Measurements from ENCODE around the gene MYOF. TPM values are rescaled to one million over a fixed set of nuclear protein-coding genes. Genes with fewer than 3 reads are reported as not detected.

The MYOF gene, protein sequence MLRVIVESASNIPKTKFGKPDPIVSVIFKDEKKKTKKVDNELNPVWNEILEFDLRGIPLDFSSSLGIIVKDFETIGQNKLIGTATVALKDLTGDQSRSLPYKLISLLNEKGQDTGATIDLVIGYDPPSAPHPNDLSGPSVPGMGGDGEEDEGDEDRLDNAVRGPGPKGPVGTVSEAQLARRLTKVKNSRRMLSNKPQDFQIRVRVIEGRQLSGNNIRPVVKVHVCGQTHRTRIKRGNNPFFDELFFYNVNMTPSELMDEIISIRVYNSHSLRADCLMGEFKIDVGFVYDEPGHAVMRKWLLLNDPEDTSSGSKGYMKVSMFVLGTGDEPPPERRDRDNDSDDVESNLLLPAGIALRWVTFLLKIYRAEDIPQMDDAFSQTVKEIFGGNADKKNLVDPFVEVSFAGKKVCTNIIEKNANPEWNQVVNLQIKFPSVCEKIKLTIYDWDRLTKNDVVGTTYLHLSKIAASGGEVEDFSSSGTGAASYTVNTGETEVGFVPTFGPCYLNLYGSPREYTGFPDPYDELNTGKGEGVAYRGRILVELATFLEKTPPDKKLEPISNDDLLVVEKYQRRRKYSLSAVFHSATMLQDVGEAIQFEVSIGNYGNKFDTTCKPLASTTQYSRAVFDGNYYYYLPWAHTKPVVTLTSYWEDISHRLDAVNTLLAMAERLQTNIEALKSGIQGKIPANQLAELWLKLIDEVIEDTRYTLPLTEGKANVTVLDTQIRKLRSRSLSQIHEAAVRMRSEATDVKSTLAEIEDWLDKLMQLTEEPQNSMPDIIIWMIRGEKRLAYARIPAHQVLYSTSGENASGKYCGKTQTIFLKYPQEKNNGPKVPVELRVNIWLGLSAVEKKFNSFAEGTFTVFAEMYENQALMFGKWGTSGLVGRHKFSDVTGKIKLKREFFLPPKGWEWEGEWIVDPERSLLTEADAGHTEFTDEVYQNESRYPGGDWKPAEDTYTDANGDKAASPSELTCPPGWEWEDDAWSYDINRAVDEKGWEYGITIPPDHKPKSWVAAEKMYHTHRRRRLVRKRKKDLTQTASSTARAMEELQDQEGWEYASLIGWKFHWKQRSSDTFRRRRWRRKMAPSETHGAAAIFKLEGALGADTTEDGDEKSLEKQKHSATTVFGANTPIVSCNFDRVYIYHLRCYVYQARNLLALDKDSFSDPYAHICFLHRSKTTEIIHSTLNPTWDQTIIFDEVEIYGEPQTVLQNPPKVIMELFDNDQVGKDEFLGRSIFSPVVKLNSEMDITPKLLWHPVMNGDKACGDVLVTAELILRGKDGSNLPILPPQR (N-terminal part only)
- 13.4 and 13.7 TPM in 2 replicates for total RNA-seq

DNA sequence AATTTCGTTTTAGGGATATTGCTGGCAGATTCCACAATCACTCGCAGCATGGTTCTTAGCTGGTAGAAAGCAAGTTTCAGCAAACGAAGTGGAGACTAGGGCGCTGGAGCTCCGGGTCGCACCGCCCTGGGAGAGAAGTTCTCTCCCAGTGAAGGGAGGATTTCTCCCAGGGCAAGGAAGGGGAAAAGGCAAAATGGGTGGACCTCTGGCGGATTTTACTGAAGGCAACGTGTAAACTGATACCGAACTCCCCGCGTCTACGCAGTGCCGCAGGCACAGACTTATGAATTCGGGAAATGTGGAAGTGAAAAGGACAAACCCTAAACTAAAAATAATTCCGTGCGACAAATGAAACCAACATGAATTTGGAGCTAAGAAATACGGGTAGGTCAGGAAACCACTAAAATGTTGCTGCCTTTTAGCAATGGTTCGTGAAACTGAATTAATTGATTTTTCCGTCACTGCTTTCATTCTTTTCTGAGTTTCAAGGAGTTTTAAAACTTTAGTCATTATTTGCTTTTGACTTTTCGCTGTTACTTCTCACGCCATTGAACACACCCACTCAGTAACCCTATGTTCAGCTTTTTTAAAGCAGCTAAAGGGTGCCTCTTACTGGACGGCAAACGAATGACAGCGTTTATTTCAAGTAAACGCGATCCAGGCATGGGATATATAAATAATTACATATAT lies at the start of gene MYOF:
Gene MYOF, minus strand, starts transcription at position 190 of the 690 bp plus-strand sequence. Its CDS starts 140 bp downstream, at position 50.
- Mint-ChIP-seq H3K9me3 (no peaks in the 10 kb centered on the region), H3K4me1 (ENCODE audit: low read depth) (peaks cover 19% of the 10 kb centered on the region), H3K4me3 (peak within 1 kb of the TSS; percentile 96), H3K36me3 (ENCODE audit: low read depth) (no peaks in the 10 kb centered on the region), H3K27ac (peak within 1 kb of the TSS; percentile 93), H3K27me3 (ENCODE audit: insufficient read depth) (peaks cover 3% of the 10 kb centered on the region)
- intact Hi-C loops (cut with micrococcal nuclease), result loop anchor here (1.0 to 10.0 kb wide), 9 partner anchors 14 to 517 kb away; partner anchors contain the start of gene CEP55
- DNase-seq (ENCODE audit: low spot score), result peak; percentile 35

DNA sequence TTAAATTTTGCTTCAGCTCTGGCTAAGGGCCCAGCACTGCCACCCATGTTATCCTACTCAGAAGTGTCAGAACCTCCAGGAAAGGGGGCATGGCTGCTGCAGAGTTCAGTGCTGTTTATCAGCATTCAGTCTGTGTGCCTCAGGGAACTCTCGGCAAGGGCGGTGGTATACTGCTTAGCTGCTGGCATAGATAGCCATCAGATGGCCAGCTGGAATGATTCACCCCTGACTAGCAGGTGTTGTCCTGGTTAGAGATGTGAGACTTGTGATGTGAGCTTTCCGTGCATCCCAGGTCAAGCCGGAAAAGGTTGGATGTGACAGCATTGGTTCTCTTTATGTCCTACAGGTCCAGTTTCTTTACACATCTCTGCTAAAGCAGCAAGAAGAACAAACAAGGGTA lies 36.4 kb upstream of the MYOF start:
- Mint-ChIP-seq H3K27ac (no peak overlapping the region), H3K36me3 (ENCODE audit: low read depth) (peaks cover 57% of the 10 kb centered on the region), H3K9me3 (peaks cover 6% of the 10 kb centered on the region), H3K4me1 (ENCODE audit: low read depth) (no peaks in the 10 kb centered on the region), H3K4me3 (no peak overlapping the region), H3K27me3 (ENCODE audit: insufficient read depth) (no peaks in the 10 kb centered on the region)
- DNase-seq (ENCODE audit: low spot score), result no peak
- intact Hi-C loops (cut with micrococcal nuclease), result no loop called here

DNA sequence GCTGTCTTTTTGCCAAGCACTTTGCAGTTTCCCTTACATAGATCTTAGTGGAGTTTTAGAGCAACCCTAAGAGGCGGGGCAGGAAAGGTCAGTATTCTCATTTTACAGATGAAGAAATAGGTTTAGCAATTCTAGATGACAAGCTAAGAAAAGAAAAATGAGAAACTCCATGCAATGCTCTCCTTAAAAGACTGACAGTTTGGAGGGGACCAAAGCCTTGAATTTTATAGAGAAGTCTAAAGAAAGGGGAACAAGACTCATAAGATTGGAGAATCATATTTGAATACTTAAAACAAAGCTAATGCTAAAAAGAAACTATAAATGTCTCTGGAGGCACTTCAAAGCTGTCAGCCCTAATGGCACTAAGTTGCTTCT lies 33.9 kb upstream of the MYOF start:
- no peaks in the 10 kb centered on the region for H3K4me1 Mint-ChIP-seq (ENCODE audit: low read depth)
- no peaks in the 10 kb centered on the region for H3K9me3 Mint-ChIP-seq
- DNase-seq (ENCODE audit: low spot score), result no peak
- H3K4me3 Mint-ChIP-seq, result no peak overlapping the region
- no peak overlapping the region for H3K27ac Mint-ChIP-seq
- peaks cover 39% of the 10 kb centered on the region for H3K36me3 Mint-ChIP-seq (ENCODE audit: low read depth)
- no peaks in the 10 kb centered on the region for H3K27me3 Mint-ChIP-seq (ENCODE audit: insufficient read depth)
- intact Hi-C loops (cut with micrococcal nuclease), result no loop called here

DNA sequence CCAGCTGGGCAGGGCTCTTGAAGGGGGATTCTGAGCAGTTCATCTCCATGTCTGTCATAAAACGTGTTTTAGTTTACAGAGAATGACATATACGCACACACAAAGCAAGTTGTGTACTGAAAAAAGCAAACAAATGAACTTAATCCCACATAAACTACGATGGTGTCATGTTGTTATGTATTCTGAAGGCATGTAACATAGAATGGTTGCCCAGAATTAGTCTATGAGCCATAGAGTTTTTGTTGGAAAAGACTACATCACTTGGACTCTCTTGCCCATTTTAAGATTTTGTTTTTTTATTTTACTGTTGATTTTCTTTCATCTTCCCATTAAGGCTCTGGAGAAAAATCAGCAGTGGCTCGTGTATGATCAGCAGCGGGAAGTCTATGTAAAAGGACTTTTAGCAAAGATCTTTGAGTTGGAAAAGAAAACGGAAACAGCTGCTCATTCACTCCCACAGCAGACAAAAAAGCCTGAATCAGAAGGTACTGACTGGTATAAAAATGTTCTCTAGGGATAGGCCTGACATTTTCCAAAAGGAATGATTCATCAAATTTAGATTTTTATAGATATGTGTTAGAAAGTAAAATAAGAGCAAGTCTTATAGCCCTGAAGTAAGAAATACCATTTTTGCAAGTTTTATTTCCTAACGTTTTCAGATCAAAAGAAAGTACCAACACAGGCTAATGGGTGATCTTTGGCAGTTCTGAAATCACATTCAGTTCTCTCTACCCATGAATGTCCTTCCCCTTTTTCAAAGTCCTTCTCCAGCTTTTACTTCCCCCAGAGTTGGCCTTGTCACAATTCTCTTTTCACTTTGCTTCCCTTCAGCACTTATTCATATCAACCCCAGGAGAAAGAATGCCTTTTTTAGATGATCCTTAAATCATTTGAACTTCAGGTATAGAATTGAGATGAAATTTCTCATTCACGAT lies 33.2 kb upstream of the MYOF start:
- Mint-ChIP-seq H3K36me3 (ENCODE audit: low read depth) (peaks cover 40% of the 10 kb centered on the region), H3K4me1 (ENCODE audit: low read depth) (peaks cover 4% of the 10 kb centered on the region), H3K9me3 (no peaks in the 10 kb centered on the region), H3K27me3 (ENCODE audit: insufficient read depth) (no peaks in the 10 kb centered on the region), H3K27ac (no peak overlapping the region), H3K4me3 (no peak overlapping the region)
- DNase-seq (ENCODE audit: low spot score), result no peak
- intact Hi-C loops (cut with micrococcal nuclease), result no loop called here

DNA sequence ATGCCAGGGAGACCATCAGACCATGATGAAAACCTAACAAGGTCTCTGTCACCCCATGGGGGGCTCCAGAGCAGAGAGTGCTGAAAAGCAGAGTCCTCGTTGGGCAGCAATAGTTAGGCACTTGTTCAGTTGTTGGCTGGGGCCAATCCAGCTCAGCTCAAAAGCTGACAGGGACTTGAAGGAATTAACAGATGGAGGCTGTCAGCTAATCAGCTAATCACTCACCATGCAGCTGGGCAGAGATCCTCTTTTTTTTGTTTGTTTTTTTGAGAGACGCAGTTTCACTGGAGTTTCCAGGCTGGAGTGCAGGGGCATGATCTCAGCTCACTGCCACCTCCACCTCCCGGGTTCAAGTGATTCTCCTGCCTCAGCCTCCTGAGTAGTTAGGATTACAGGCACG lies 32.4 kb upstream of the MYOF start:
- Mint-ChIP-seq H3K4me1 (ENCODE audit: low read depth) (peaks cover 12% of the 10 kb centered on the region), H3K4me3 (no peak overlapping the region), H3K27ac (no peak overlapping the region), H3K36me3 (ENCODE audit: low read depth) (peaks cover 37% of the 10 kb centered on the region), H3K9me3 (no peaks in the 10 kb centered on the region), H3K27me3 (ENCODE audit: insufficient read depth) (no peaks in the 10 kb centered on the region)
- intact Hi-C loops (cut with micrococcal nuclease), result no loop called here
- DNase-seq (ENCODE audit: low spot score), result no peak

DNA sequence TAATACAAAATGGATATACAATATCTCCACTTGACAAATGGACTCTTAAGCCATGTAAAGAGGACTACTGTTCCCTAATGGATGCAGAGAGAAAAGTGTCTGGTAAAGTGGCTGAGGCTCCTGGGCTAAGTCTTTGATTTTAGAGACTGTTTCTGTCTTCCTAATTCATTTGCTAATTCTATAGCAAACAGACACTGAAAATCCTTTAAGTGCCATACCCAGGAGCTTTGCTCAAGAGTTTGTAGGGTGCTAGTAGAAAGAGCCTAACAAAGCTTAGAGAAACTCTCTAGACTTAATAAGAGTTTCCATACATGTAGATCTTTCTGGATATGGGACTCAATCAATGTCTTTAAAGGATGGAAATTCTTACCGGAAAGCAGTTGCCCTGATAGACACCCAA lies 31.0 kb upstream of the MYOF start:
- Mint-ChIP-seq H3K27ac (no peak overlapping the region), H3K9me3 (no peaks in the 10 kb centered on the region), H3K4me3 (no peak overlapping the region), H3K27me3 (ENCODE audit: insufficient read depth) (no peaks in the 10 kb centered on the region), H3K36me3 (ENCODE audit: low read depth) (peaks cover 37% of the 10 kb centered on the region), H3K4me1 (ENCODE audit: low read depth) (peaks cover 23% of the 10 kb centered on the region)
- DNase-seq (ENCODE audit: low spot score), result no peak
- intact Hi-C loops (cut with micrococcal nuclease), result no loop called here

DNA sequence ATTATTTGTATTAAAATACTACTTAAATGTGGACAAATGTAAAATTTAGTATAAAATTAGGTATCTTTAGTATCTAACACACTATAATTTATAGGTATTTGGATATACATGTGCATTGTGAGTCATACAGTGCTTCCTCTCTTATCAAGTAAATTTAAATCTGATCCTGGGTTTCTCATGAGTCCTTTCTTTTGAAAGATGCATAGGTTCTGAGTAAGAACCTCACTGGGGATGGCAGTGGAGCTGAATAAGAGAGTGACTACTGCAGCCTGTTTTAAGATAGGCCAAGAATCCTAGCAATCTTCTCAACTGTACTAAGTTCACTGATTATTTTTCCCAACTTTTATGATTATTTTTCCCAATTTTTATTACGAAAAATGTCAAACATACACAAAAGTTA lies 30.4 kb upstream of the MYOF start:
- no peak overlapping the region for H3K27ac Mint-ChIP-seq
- peaks cover 23% of the 10 kb centered on the region for H3K4me1 Mint-ChIP-seq (ENCODE audit: low read depth)
- H3K36me3 Mint-ChIP-seq (ENCODE audit: low read depth), result peaks cover 37% of the 10 kb centered on the region
- no peaks in the 10 kb centered on the region for H3K9me3 Mint-ChIP-seq
- no peaks in the 10 kb centered on the region for H3K27me3 Mint-ChIP-seq (ENCODE audit: insufficient read depth)
- H3K4me3 Mint-ChIP-seq, result no peak overlapping the region
- intact Hi-C loops (cut with micrococcal nuclease), result no loop called here
- no peak for DNase-seq (ENCODE audit: low spot score)

DNA sequence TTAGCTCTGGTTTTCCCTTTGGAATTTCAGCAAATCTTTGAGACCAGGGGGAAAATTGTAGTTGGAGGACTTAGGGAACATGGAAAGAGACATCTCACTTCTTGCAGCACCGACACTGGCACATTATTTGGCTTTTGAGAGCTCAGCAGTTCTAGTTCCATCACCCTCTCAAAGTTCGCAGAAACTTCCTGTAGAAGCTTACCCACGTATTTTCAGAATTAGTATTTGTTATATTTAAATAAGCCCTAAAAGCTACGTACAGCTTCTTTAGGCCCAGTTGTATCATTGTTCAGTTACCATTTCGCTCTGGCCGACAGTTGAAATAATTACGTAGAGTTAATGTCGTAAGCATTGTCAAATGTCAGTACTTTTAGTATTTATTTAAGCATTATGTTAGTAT lies 27.7 kb upstream of the MYOF start:
- Mint-ChIP-seq H3K27ac (no peak overlapping the region), H3K4me1 (ENCODE audit: low read depth) (peaks cover 29% of the 10 kb centered on the region), H3K4me3 (no peak overlapping the region), H3K27me3 (ENCODE audit: insufficient read depth) (no peaks in the 10 kb centered on the region), H3K36me3 (ENCODE audit: low read depth) (peaks cover 29% of the 10 kb centered on the region), H3K9me3 (no peaks in the 10 kb centered on the region)
- DNase-seq (ENCODE audit: low spot score), result no peak
- intact Hi-C loops (cut with micrococcal nuclease), result loop anchor here (10.0 kb wide), 1 partner anchor 435 kb away; the partner anchor contains the start of gene CYP26A1

DNA sequence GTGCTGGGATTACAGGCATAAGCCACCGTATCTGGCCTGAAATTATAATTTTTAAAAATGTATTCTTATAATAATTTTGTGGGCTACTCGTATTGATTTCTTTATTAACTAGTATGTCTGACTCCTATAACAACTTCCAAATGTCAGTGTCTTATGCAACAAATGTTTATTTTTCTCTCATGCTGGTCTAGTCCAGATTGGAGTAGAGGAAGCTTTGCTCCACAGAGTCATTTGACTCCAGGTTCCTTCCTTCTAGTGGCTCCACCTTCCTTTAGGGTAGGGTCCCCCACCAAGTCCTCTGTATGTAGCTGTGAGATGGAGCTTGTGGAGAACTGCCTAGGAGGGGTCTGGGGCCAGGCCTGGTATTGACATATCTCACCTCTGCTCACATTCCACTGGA lies 22.9 kb upstream of the MYOF start:
- Mint-ChIP-seq H3K4me3 (no peak overlapping the region), H3K27ac (peak overlapping the region; percentile 72), H3K27me3 (ENCODE audit: insufficient read depth) (no peaks in the 10 kb centered on the region), H3K9me3 (no peaks in the 10 kb centered on the region), H3K4me1 (ENCODE audit: low read depth) (peaks cover 65% of the 10 kb centered on the region), H3K36me3 (ENCODE audit: low read depth) (peaks cover 41% of the 10 kb centered on the region)
- DNase-seq (ENCODE audit: low spot score), result no peak
- intact Hi-C loops (cut with micrococcal nuclease), result loop anchor here (10.0 kb wide), 1 partner anchor 430 kb away; the partner anchor contains the start of gene CYP26A1

DNA sequence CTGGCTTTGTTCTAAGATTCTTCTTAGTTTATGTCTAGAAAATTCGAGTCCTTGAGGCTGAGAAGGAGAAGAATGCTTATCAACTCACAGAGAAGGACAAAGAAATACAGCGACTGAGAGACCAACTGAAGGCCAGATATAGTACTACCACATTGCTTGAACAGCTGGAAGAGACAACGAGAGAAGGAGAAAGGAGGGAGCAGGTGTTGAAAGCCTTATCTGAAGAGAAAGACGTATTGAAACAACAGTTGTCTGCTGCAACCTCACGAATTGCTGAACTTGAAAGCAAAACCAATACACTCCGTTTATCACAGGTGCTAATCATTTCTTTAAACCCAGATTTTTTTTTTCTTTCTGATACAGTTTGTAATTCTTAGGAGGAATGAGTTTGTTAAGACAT lies 20.9 kb upstream of the MYOF start:
- Mint-ChIP-seq H3K27me3 (ENCODE audit: insufficient read depth) (no peaks in the 10 kb centered on the region), H3K4me1 (ENCODE audit: low read depth) (peaks cover 67% of the 10 kb centered on the region), H3K9me3 (no peaks in the 10 kb centered on the region), H3K4me3 (peak overlapping the region; percentile 76), H3K36me3 (ENCODE audit: low read depth) (peaks cover 40% of the 10 kb centered on the region), H3K27ac (peak overlapping the region; percentile 91)
- intact Hi-C loops (cut with micrococcal nuclease), result loop anchor here (10.0 kb wide), 1 partner anchor 428 kb away; the partner anchor contains the start of gene CYP26A1
- DNase-seq (ENCODE audit: low spot score), result no peak

DNA sequence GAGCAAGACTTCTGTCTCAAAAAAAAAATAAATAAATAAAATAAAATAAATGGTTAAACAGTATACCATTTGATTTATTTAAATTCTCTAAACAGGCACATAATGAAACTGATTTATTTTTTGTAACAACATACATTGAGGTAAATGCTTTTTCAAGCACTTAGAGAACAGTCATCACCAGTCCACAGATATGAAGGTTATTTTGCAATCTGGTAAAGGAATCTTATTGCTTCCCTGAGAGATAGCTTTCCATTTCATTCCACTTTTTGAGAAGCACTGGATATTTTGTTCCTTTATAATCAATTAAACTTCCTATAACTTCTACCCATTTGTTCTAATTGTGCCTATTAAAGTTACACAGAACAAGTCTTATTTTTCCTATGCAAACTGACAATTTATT lies 19.5 kb upstream of the MYOF start:
- H3K36me3 Mint-ChIP-seq (ENCODE audit: low read depth), result peaks cover 33% of the 10 kb centered on the region
- no peaks in the 10 kb centered on the region for H3K27me3 Mint-ChIP-seq (ENCODE audit: insufficient read depth)
- peaks cover 81% of the 10 kb centered on the region for H3K4me1 Mint-ChIP-seq (ENCODE audit: low read depth)
- DNase-seq (ENCODE audit: low spot score), result no peak
- intact Hi-C loops (cut with micrococcal nuclease), result loop anchor here (10.0 kb wide), 1 partner anchor 427 kb away; the partner anchor contains the start of gene CYP26A1
- no peak overlapping the region for H3K27ac Mint-ChIP-seq
- no peaks in the 10 kb centered on the region for H3K9me3 Mint-ChIP-seq
- no peak overlapping the region for H3K4me3 Mint-ChIP-seq
